Lower leg skin (tissue), 3 donors: ENCODE measurements around the gene EFTUD2.

Source experiments
- POLR2A ChIP-seq, 2 donors: fragments of 450-650 bp; IDR thresholded peaks; one replicate each; pipeline ENCODE4 v1.6.1; 2016 to 2017; ENCODE audit warnings: antibody characterized with exemption in 2 of 2, mild to moderate bottlenecking in 1 of 2, moderate library complexity in 1 of 2
- TF ChIP-seq, protein P1 (sequence below), 3 donors: fragments of 450-650 bp; IDR thresholded peaks; one replicate each; pipeline ENCODE4 v1.5.1; 2016; ENCODE audit warnings: antibody characterized with exemption in 3 of 3, mild to moderate bottlenecking in 3 of 3, moderate library complexity in 2 of 3

DNA sequence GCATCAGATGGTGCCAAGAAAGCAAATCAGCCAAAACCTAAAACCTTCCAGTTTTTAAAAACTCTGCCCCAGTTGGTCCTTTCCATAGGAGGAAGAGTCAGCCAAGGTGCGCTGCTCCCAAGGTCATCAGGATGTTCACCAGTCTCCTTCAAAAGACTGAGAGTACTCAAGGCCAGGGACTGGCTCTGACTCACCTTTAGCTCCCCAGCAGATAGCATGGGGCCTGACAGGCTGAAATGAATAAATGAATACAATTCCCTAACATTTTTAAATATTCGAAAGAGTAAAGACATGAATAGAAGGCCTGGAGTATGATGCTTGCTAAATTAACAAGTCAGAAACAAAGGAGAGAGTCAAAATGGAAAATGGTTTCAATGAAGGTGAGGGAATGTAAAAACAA, 19.2 kb downstream of the EFTUD2 start:
- no peak for TF ChIP-seq POLR2A (IDR thresholded peaks at IDR 0.05)
- TF ChIP-seq, protein P1, sequence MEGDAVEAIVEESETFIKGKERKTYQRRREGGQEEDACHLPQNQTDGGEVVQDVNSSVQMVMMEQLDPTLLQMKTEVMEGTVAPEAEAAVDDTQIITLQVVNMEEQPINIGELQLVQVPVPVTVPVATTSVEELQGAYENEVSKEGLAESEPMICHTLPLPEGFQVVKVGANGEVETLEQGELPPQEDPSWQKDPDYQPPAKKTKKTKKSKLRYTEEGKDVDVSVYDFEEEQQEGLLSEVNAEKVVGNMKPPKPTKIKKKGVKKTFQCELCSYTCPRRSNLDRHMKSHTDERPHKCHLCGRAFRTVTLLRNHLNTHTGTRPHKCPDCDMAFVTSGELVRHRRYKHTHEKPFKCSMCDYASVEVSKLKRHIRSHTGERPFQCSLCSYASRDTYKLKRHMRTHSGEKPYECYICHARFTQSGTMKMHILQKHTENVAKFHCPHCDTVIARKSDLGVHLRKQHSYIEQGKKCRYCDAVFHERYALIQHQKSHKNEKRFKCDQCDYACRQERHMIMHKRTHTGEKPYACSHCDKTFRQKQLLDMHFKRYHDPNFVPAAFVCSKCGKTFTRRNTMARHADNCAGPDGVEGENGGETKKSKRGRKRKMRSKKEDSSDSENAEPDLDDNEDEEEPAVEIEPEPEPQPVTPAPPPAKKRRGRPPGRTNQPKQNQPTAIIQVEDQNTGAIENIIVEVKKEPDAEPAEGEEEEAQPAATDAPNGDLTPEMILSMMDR (IDR thresholded peaks at IDR 0.05): no peak
